HG03039 (cell line): Measurements from ENCODE around the gene GMCL1.

ENCODE experiments used
- ATAC-seq: cut with Tn5 transposase; IDR thresholded peaks from one replicate; pipeline ENCODE4 v1.9.1; 2021; ENCODE audit warnings: mild to moderate bottlenecking, moderate library complexity; ENCODE audit not compliant: unreplicated experiment

Gene GMCL1

DNA sequence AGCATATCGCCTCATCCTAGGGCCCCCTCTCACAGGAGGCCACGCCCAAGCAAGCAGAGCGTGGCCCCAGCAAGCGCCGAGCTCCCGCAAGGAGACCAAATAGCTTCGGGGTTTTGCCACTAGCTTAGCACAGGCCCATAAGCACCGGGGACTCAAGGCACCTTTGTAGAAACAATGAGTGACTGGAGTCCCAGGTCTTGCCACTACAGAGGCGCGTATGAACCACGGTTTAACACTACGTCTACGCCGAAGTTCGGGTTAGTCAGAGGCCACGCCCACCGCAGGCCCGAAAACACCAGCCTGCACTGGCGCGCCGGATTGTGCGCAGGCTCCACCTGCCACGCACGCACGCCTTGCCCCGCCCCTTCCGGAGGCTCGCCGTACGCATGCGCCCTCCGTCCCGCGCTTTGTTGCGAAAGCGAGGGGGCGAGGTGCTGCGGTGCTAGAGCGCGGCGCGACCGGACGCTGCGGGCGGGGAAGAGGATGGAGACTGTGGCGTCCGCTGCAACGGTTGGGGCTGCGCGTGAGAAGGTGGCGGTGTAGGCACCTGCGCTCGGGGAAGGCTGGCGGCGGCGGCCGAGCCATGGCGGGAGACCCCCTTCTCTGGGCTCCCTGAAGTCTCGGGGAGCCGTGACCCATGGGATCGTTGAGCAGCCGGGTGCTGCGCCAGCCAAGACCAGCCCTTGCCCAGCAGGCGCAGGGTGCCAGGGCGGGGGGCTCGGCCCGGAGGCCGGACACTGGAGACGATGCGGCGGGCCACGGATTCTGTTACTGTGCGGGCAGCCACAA, at the start of gene GMCL1:
Gene GMCL1 (plus strand): TSS at position 405 of the 789 bp plus-strand sequence. CDS start 233 bp downstream, at position 638.
- peak; percentile 84 for ATAC-seq

- no peak for ATAC-seq
Observed at GRCh38 chr2:69780921-69781320, 48.5 kb upstream of the GMCL1 start.

DNA sequence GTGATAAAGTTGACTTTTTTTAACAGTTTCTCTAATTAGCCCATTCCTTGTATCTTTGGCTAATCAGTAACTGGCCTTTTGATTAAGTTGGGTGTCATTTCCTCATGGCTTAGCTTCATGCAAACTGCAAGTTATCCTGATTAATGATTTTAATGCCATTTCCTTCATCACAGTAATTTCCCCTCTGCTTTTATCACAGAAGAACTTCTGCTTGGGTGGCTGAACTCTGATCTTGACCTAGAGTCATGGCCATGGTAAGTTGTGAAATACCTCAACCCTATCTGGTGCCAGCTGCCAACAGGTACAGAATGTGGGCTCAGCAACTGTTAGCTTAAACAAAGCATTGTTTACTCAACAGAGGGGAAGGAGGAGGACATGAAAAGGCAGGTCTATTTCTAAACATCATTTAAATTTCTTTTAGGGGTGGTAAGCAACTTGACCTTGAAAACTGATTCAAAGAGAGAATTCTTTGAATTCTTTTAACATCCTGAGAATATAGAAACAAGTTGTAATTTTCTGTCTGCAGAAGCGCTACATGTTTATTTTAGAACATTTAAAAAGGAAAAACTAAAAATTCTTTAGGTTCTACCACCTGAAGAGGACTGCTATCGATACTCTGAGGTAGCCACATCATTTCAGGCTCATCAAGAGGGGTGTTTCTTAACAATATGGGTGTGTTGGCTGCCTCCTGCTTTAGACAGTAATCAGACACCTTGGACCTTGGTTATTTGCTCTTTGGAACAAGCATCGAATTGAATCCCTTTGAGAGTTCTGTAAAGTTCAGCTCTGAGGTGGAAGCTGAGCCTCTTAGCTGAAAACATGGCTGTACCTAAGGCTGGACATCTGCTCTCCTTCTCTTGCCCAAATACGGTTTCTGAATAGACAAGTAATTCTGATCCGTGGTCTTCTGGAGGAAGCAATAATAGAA, 47.9 kb upstream of the GMCL1 start:
- ATAC-seq = no peak

- ATAC-seq = no peak
Observed at GRCh38 chr2:69784228-69784627, 45.2 kb upstream of the GMCL1 start.

- no peak for ATAC-seq
Observed at GRCh38 chr2:69785358-69785757, 44.1 kb upstream of the GMCL1 start.

GRCh38 chr2:69786052-69786560, 43.4 kb upstream of the GMCL1 start:
- no peak for ATAC-seq

DNA sequence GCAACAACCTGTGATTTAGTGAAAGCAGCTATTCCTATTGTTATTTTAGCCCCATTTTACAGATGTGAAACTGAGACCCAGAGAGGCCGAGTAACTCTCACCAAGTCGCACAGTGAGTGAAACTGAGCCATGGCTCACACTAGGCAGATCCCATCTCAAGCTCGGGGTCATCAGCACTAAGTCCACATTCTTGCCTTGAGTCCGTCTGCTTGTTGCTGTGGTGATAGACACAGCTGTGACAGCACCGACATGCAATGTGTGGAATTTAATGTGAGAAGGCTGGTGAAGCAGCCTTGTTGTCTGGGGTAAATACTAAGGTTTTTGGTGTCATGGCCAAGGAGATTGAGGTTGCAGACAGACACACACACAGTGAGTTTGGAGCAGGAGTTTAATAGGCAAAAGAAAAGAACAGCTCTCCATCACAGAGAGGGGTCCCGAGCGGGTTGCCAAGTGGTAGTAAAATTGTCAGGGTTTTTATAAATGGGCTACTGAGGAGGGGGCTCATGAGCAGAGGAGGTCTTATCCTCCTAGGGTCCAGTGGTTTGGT, 40.2 kb upstream of the GMCL1 start:
- no peak for ATAC-seq

- ATAC-seq = peak; percentile 41
Observed at GRCh38 chr2:69789772-69790600, 39.5 kb upstream of the GMCL1 start.

DNA sequence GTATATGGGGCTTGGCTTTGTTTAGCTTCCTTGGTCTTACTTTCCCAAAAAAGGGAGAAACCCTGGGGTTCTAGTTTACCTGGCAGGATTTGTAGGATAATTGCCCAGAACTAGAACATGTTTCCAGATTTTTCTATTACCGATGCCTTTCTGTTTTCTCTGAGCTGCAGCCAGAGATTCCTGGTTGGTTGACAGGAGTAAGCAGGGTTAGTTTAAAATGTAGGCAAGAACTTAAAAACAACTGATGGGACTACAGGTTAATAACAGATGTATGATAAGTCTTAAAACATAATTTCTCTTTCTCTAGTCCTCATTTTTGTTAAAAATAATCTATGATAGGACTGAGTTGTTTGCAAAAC, 38.9 kb upstream of the GMCL1 start:
- ATAC-seq = no peak

- ATAC-seq = no peak
Observed at GRCh38 chr2:69791045-69791444, 38.4 kb upstream of the GMCL1 start.

DNA sequence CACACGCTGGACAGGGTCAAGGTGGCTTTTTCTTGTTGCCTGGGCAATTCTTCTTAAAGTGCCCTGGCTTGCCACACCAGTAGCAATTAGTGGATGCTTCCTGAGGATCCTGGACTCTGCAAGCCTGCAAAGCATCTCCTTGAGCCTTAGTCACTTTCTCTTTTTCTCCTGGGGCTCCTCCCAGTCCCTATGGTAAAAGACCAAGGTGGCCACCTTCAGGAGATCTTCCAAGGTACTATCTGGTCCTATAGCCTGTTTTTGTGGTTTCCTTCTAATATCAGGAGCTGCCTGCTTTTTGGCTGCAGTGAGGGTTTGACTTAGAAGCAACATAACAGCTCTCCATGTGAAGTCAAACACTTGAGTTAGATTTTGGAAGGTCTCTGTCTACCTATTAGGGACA, 33.3 kb upstream of the GMCL1 start:
- ATAC-seq = no peak

- no peak for ATAC-seq
Observed at GRCh38 chr2:69797235-69797634, 32.2 kb upstream of the GMCL1 start.

DNA sequence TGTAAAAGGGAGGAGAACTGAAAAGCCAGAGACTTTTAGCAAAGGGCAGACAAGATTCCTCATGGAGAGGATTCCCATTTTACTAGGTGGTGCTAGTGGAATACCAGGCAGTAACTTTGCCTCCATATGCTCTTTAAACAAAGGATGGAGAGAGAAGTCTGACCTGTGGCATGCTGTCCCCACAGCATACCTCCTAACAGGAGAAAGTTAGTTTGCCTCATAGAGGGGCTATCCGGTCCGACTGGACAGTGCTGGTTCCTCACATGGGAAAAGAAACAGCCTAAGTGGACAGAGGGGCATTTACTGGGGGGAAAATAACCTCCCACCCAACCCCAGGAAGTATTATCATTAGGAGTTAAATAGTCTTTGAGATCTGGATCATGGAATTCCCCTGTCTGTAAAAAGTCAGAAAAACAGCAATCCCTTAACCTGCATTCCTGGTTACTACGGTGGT, 31.6 kb upstream of the GMCL1 start:
- ATAC-seq = no peak

DNA sequence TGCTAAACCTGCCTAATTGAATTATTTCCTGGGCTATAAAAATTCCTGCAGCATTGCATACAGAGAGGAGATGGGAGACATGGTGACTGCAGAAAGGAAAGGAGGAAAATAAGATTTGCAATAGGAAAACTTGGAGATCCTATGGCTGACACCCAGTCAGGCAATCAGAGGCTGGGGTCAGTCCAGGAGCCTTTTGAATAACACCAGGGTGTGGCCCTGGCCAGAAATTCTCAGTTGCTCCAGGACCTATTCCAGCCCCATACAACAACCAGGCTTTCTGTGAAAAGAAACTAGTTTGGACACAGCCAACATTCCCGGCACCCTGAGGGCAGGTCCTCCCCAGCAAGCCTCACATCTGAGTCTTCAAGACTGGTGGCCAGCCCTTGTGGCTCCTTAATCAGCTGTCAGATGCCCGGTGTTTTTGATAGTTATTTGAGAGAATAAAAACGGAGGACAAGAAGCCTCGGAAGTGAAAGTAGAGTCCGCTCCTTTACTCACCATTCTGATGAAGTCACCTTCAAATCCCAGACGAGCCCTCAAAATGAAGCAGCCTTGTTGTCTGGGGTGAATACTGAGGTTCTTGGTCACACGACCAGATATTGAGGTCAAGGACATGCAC, 31.1 kb upstream of the GMCL1 start:
- no peak for ATAC-seq

DNA sequence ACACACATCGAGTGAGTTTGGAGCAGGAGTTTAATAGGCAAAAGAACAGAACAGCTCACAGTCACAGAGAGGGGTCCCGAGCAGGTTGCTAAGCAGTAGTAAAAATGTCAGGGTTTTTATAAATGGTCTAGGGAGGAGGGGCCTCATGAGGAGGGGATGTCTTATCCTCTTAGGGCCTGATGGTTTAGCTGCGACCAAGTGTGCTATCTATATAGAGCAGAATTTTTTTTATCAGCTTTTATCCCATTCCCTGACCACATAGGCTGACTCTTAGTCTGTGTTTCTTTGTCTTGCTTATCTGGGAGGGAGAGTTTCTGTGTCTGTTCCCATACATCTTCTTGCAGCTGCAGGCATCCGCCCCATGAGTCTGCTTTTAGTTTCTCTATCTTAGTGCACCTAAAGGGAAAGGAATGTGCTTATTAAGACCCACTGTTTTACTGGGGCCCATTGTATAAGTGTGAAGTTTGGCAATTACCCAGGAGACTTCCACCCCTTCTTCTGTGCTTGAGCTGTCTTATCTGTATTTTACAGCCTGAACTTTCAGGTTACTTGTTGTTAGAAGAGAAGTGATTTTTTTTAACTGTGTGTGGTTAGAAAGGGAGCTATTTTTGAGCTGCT, 30.4 kb upstream of the GMCL1 start:
- no peak for ATAC-seq

- ATAC-seq = no peak
Observed at GRCh38 chr2:69801745-69802290, 27.6 kb upstream of the GMCL1 start.

GRCh38 chr2:69802781-69803367, 26.6 kb upstream of the GMCL1 start:
- ATAC-seq = peak; percentile 39

DNA sequence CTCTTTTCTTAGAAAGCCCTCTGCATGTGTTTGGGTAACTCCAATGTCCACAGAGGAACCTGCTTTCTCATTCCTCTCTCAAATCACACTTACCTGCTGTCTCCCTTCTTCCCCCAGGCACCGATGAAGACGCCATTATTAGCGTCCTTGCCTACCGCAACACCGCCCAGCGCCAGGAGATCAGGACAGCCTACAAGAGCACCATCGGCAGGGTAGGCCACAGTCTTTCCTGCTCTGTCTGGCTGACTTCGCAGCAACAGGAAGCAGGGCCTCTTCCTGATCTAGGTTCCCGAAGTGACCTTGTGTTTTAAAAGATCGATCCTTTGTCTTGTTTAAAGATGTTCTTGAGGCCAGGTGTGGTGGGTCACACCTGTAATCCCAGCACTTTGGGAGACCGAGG, 25.0 kb upstream of the GMCL1 start:
- no peak for ATAC-seq

GRCh38 chr2:69805887-69806286, 23.6 kb upstream of the GMCL1 start:
- ATAC-seq = no peak
